Measurements from ENCODE around the gene KDR.

KDR gene

GRCh38 chr4:55032788-55033187 lies 92.6 kb downstream of the KDR start:
- TF ChIP-seq, protein P1, sequence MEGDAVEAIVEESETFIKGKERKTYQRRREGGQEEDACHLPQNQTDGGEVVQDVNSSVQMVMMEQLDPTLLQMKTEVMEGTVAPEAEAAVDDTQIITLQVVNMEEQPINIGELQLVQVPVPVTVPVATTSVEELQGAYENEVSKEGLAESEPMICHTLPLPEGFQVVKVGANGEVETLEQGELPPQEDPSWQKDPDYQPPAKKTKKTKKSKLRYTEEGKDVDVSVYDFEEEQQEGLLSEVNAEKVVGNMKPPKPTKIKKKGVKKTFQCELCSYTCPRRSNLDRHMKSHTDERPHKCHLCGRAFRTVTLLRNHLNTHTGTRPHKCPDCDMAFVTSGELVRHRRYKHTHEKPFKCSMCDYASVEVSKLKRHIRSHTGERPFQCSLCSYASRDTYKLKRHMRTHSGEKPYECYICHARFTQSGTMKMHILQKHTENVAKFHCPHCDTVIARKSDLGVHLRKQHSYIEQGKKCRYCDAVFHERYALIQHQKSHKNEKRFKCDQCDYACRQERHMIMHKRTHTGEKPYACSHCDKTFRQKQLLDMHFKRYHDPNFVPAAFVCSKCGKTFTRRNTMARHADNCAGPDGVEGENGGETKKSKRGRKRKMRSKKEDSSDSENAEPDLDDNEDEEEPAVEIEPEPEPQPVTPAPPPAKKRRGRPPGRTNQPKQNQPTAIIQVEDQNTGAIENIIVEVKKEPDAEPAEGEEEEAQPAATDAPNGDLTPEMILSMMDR (conservative IDR thresholded peaks at IDR 0.05; ENCODE audit: low read depth, low read length) = no peak
- no peak for DNase-seq (ENCODE audit: low read depth)
- no peak overlapping the region for H3K4me3 ChIP-seq (ENCODE audit: low read length)

- no peak for DNase-seq (ENCODE audit: low read depth)
- TF ChIP-seq, protein P1 (conservative IDR thresholded peaks at IDR 0.05; ENCODE audit: low read depth, low read length) = no peak
- H3K4me3 ChIP-seq (ENCODE audit: low read length) = no peak overlapping the region
Measured at GRCh38 chr4:55032179-55032578, 93.2 kb downstream of the KDR start.

GRCh38 chr4:55031158-55031557 lies 94.2 kb downstream of the KDR start:
- no peak for DNase-seq (ENCODE audit: low read depth)
- TF ChIP-seq, protein P1 (conservative IDR thresholded peaks at IDR 0.05; ENCODE audit: low read depth, low read length) = no peak
- no peak overlapping the region for H3K4me3 ChIP-seq (ENCODE audit: low read length)

DNA sequence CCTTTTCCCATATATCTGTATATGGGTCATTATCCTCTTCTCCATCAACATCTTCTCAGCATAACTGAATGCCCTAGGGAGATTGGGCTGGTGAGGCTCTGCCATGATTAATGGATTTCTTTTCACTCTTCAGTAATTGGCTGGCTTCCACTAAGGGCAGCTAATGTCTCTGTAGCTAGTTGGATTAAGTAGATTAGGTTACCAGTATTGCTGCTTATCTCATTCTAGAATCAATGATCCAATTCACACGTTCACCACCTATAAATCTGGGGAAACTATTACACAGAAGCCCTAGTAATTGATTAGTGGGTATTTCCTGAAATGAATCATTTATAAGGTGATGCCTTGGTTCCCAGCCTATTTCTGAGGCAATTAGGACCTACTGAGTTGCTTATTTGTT lies 94.8 kb downstream of the KDR start:
- DNase-seq (ENCODE audit: low read depth) = peak; percentile 59
- no peak overlapping the region for H3K4me3 ChIP-seq (ENCODE audit: low read length)
- TF ChIP-seq, protein P1 (conservative IDR thresholded peaks at IDR 0.05; ENCODE audit: low read depth, low read length) = no peak

DNA sequence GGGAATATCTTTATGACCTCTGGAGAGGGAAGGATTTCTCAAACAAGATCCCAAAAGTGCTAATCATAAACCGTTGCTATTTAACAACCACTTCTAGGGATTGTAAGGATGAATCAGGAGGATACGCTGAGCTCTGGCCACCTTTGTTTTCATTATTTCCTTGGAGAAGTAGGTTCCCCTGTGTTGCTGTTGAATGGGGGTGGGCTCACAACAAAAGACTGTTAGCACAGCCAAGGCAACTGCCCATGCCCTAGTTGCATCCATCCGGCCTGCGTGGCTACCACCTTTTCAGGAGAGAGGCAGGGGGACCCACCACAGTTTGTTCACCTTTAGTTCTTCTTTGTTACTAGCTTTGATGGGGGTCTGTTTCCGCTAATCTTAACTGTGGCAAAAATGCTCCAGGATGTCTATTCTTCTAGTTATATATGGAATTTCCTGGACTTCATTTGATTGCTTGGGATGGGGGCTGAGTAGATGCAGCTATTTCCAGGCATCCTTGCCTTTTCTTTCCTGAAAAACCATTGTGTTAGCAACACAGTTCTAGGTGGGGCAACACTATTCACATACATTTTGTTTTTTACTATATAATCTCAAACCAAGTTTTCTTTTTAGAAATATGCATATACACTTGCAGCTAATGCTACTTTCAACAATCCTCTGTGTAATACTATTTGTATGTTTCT lies 95.4 kb downstream of the KDR start:
- H3K4me3 ChIP-seq (ENCODE audit: low read length) = no peak overlapping the region
- DNase-seq (ENCODE audit: low read depth) = no peak
- TF ChIP-seq, protein P1 (conservative IDR thresholded peaks at IDR 0.05; ENCODE audit: low read depth, low read length) = no peak

- no peak for DNase-seq (ENCODE audit: low read depth)
- TF ChIP-seq, protein P1 (conservative IDR thresholded peaks at IDR 0.05; ENCODE audit: low read depth, low read length) = no peak
- H3K4me3 ChIP-seq (ENCODE audit: low read length) = no peak overlapping the region
Measured at GRCh38 chr4:55029321-55029720, 96.1 kb downstream of the KDR start.
